SK-N-SH (cell line): ENCODE results near the gene ID2. TPM values are rescaled to one million over a fixed set of nuclear protein-coding genes. Genes with fewer than 3 reads are reported as not detected.

Source experiments
- CTCF ChIA-PET: fragments of 300-600, 350-600 bp; formaldehyde crosslinking; extraction: SDS; loops from one replicate; lab custom pipeline; 2021; lab: Yijun Ruan, JAX
- POLR2A ChIA-PET: fragments of 350-600 bp; sonication (Branson Sonifier 250); formaldehyde crosslinking; extraction: SDS; loops from one replicate; lab custom pipeline; 2020; ENCODE audit warnings: antibody characterized with exemption, inconsistent platforms; lab: Yijun Ruan, JAX
- DNase-seq: peaks from one replicate; pipeline ENCODE4 v3.0.0; 2012
- H2AFZ ChIP-seq: fragments of 200-600 bp; sonication (generic); 2 replicates; pipeline ENCODE4 v1.8.1; 2016; ENCODE audit warnings: antibody characterized with exemption, mild to moderate bottlenecking, low read depth
- H3F3A ChIP-seq: fragments of 200-600 bp; sonication (generic); replicated peaks from 2 replicates; pipeline ENCODE3; 2016; ENCODE audit warnings: antibody characterized with exemption, mild to moderate bottlenecking; ENCODE audit not compliant: insufficient read depth
- H3K27ac ChIP-seq, 2 experiments: fragments of 200-500 bp in 1 of 2; fragments of 200-600 bp in 1 of 2; sonication (Bioruptor generic) in 1 of 2; sonication (generic), shearing (Covaris generic) in 1 of 2; 2 replicates each; pipeline versions ENCODE4 v1.5.1 to v1.6.1; 2014 to 2016; ENCODE audit warnings: low read depth in 2 of 2, inconsistent platforms in 1 of 2, low read length in 1 of 2, mild to moderate bottlenecking in 1 of 2, mixed read lengths in 1 of 2
- H3K27me3 ChIP-seq: fragments of 200-600 bp; sonication (generic), shearing (Covaris generic); 2 replicates; pipeline ENCODE4 v1.6.1; 2016; ENCODE audit warnings: mixed run types; ENCODE audit not compliant: insufficient read depth
- H3K36me3 ChIP-seq, 2 experiments: fragments of 200-500 bp in 1 of 2; fragments of 200-600 bp in 1 of 2; sonication (Bioruptor generic) in 1 of 2; sonication (generic) in 1 of 2; replicated peaks in 1 of 2; 2 replicates each; pipeline versions ENCODE3 to v1.5.1; 2014 to 2016; ENCODE audit warnings: low read length in 1 of 2, mild to moderate bottlenecking in 1 of 2; ENCODE audit not compliant: insufficient read depth in 2 of 2, control insufficient read depth in 1 of 2
- H3K4me1 ChIP-seq, 2 experiments: fragments of 200-500 bp in 1 of 2; fragments of 200-600 bp in 1 of 2; sonication (Bioruptor generic) in 1 of 2; sonication (generic), shearing (Covaris generic) in 1 of 2; 2 replicates each; pipeline versions ENCODE4 v1.5.1 to v1.6.1; 2014 to 2016; ENCODE audit warnings: low read depth in 1 of 2, low read length in 1 of 2, mixed run types in 1 of 2; ENCODE audit not compliant: insufficient read depth in 2 of 2, control insufficient read depth in 1 of 2
- H3K4me2 ChIP-seq: fragments of 200-600 bp; sonication (generic), shearing (Covaris generic); 2 replicates; pipeline ENCODE4 v1.6.1; 2017; ENCODE audit warnings: mixed run types
- H3K4me3 ChIP-seq, 2 experiments: fragments of 200-500 bp in 1 of 2; fragments of 200-600 bp in 1 of 2; sonication (Bioruptor generic) in 1 of 2; sonication (generic), shearing (Covaris generic) in 1 of 2; 2 replicates each; pipeline versions ENCODE4 v1.5.1 to v1.8.1; 2014 to 2016; ENCODE audit warnings: low read depth in 2 of 2, inconsistent platforms in 1 of 2, low read length in 1 of 2, mild to moderate bottlenecking in 1 of 2, mixed read lengths in 1 of 2, moderate library complexity in 1 of 2
- H3K79me2 ChIP-seq: fragments of 200-600 bp; sonication (generic); 2 replicates; pipeline ENCODE4 v1.8.1; 2017; ENCODE audit warnings: mild to moderate bottlenecking; ENCODE audit not compliant: insufficient read depth
- H3K9ac ChIP-seq: fragments of 200-600 bp; sonication (generic); 2 replicates; pipeline ENCODE4 v1.6.1; 2017; ENCODE audit warnings: mixed run types
- H3K9me2 ChIP-seq: fragments of 200-600 bp; sonication (generic); 2 replicates; pipeline ENCODE4 v1.6.1; 2017; ENCODE audit warnings: mixed run types
- H3K9me3 ChIP-seq: fragments of 200-600 bp; sonication (generic); 2 replicates; pipeline ENCODE4 v1.6.1; 2017; ENCODE audit warnings: mixed run types, mild to moderate bottlenecking, moderate library complexity
- H4K20me1 ChIP-seq: fragments of 200-600 bp; sonication (generic); 2 replicates; pipeline ENCODE4 v1.6.1; 2017; ENCODE audit warnings: mild to moderate bottlenecking, mixed run types; ENCODE audit not compliant: insufficient read depth
- CTCF ChIP-seq: fragments of 200-600 bp; sonication (generic); IDR thresholded peaks from 2 replicates; pipeline ENCODE4 v1.6.1; 2017; ENCODE audit warnings: antibody characterized with exemption, mild to moderate bottlenecking, moderate library complexity
- ELF1 ChIP-seq: IDR thresholded peaks from 2 replicates; pipeline ENCODE4 v1.4.0; 2012
- EP300 ChIP-seq, 2 experiments: IDR thresholded peaks; 2 replicates each; pipeline versions ENCODE4 v1.4.0 to v1.6.1; 2012; ENCODE audit warnings: borderline replicate concordance in 1 of 2, low read depth in 1 of 2, low read length in 1 of 2
- FOSL2 ChIP-seq: IDR thresholded peaks from 2 replicates; pipeline ENCODE4 v1.4.0; 2012; ENCODE audit warnings: low read depth, mild to moderate bottlenecking, moderate library complexity, borderline replicate concordance
- FOXJ3 ChIP-seq: sonication (generic); formaldehyde crosslinking; IDR thresholded peaks from 2 replicates; pipeline ENCODE4 v1.5.1; 2020; ENCODE audit warnings: mild to moderate bottlenecking, missing genetic modification reagents
- FOXM1 ChIP-seq: IDR thresholded peaks from 2 replicates; pipeline ENCODE4 v1.4.0; 2012; ENCODE audit warnings: low read depth, mild to moderate bottlenecking
- GABPA ChIP-seq: IDR thresholded peaks from 2 replicates; pipeline ENCODE4 v1.4.0; 2012; ENCODE audit warnings: low read depth, mild to moderate bottlenecking
- GATA2 ChIP-seq: sonication (generic); formaldehyde crosslinking; IDR thresholded peaks from 2 replicates; pipeline ENCODE4 v1.5.0; 2020; ENCODE audit warnings: mild to moderate bottlenecking, missing genetic modification reagents
- JUND ChIP-seq: IDR thresholded peaks from 2 replicates; pipeline ENCODE4 v1.4.0; 2012
- MAX ChIP-seq: IDR thresholded peaks from 2 replicates; pipeline ENCODE4 v1.4.0; 2012; ENCODE audit warnings: low read depth
- MEF2A ChIP-seq: IDR thresholded peaks from 2 replicates; pipeline ENCODE4 v1.4.0; 2012; ENCODE audit warnings: low read depth, borderline replicate concordance
- NFIC ChIP-seq: IDR thresholded peaks from 2 replicates; pipeline ENCODE4 v1.4.0; 2012; ENCODE audit warnings: borderline replicate concordance
- NRF1 ChIP-seq: IDR thresholded peaks from 2 replicates; pipeline ENCODE4 v1.6.1; 2012; ENCODE audit warnings: low read depth, mild to moderate bottlenecking, low read length
- PBX3 ChIP-seq: IDR thresholded peaks from 2 replicates; pipeline ENCODE4; 2012
- RAD21 ChIP-seq: IDR thresholded peaks from 2 replicates; pipeline ENCODE4 v1.6.1; 2012; ENCODE audit warnings: mild to moderate bottlenecking, low read length
- RCOR1 ChIP-seq: fragments of 150-350 bp; IDR thresholded peaks from 2 replicates; pipeline ENCODE4 v1.6.1; 2017; ENCODE audit warnings: antibody characterized with exemption, low read length
- RXRA ChIP-seq: IDR thresholded peaks from 2 replicates; pipeline ENCODE4 v1.4.0; 2012; ENCODE audit warnings: low read depth, mild to moderate bottlenecking, borderline replicate concordance
- SMC3 ChIP-seq: IDR thresholded peaks from 2 replicates; pipeline ENCODE4 v1.6.1; 2012; ENCODE audit warnings: low read depth, low read length, improper control_type of control experiment
- TCF12 ChIP-seq: IDR thresholded peaks from 2 replicates; pipeline ENCODE4 v1.4.0; 2012
- YY1 ChIP-seq: IDR thresholded peaks from 2 replicates; pipeline ENCODE4 v1.4.0; 2012; ENCODE audit warnings: low read depth, mild to moderate bottlenecking
- ZBTB33 ChIP-seq: IDR thresholded peaks from 2 replicates; pipeline ENCODE4 v1.4.0; 2012; ENCODE audit warnings: low read depth, borderline replicate concordance
- WGBS: methylation state at CpG from one replicate; pipeline ENCODE4 v1.1.6; 2017; ENCODE audit warnings: low lambda C conversion rate; 5-methylcytosine and 5-hydroxymethylcytosine counted together
- polyA plus RNA-seq, 3 experiments: library from polyadenylated mRNA; depleted of rRNA; stranded (reverse); fragments of >200 nt; gene quantifications; 2 replicates each; pipeline ENCODE4 v1.2.3, GENCODE V29; 2012

Gene ID2
- polyA plus RNA-seq, 1 of the 3 experiments (the other 2 are of a cell fraction), result 459 TPM

- no peaks in the 10 kb centered on the region for H3K9me2 ChIP-seq
- TF ChIP-seq CTCF (peak; percentile 72), FOSL2 (no peak), GATA2 (CRISPR knock-in tag) (no peak), SMC3 (peak; percentile 55), RAD21 (peak; percentile 59)
- TF ChIP-seq, all 33 proteins: peak for 3
- Histone ChIP-seq H3K27me3 (no peaks in the 10 kb centered on the region), H4K20me1 (no peaks in the 10 kb centered on the region), H3K79me2 (no peaks in the 10 kb centered on the region), H3K27ac (no peak overlapping the region), H3K9me3 (no peaks in the 10 kb centered on the region; the same call in 1 of the 2 replicates), H3K4me2 (0 out of 2 replicates have a peak overlapping the region, but pooled peaks have one; percentile 34), H3K36me3 (no peaks in the 10 kb centered on the region), H3K9ac (no peak overlapping the region), H3K4me3 (peak overlapping the region; percentile 13 to 30), H3F3A (peaks cover 4% of the 10 kb centered on the region), H3K4me1 (no peaks in the 10 kb centered on the region; a peak in 1 of 4 replicates), H2AFZ (peak overlapping the region; percentile 64; the same call in 1 of the 2 replicates)
- CTCF ChIA-PET, result interaction anchor here (0.5 to 2.4 kb wide), 46 partner anchors 9 to 1596 kb away, joined by 3 to 19 read pairs (median 4); partner anchors contain the start of gene ID2
- WGBS, result 35% methylated on average over 28 of the region's 30 CpGs
- POLR2A ChIA-PET, result interaction anchor here (1.9 kb wide), 1 partner anchor 12 kb away, joined by 6 read pairs; the partner anchor contains the start of gene ID2
- peak; percentile 86 for DNase-seq
Measured at GRCh38 chr2:8693157-8693821, 11.4 kb downstream of the ID2 start.

GRCh38 chr2:8694737-8695136 lies 12.9 kb downstream of the ID2 start:
- H3K9me3 ChIP-seq, result no peaks in the 10 kb centered on the region
- H3K4me2 ChIP-seq, result no peak overlapping the region
- CTCF ChIA-PET, result interaction anchor here (1.8 to 2.4 kb wide), 3 partner anchors 20 to 69 kb away, joined by 5 to 19 read pairs (median 14); no protein-coding TSS in a partner anchor
- no peaks in the 10 kb centered on the region for H3K36me3 ChIP-seq
- DNase-seq, result no peak
- H3K79me2 ChIP-seq, result no peaks in the 10 kb centered on the region
- peaks cover 4% of the 10 kb centered on the region for H3F3A ChIP-seq
- POLR2A ChIA-PET, result no interaction called here
- H3K27me3 ChIP-seq, result no peaks in the 10 kb centered on the region
- no peak overlapping the region for H2AFZ ChIP-seq
- WGBS, result 85% methylated on average over 8 of the region's 8 CpGs
- no peak overlapping the region for H3K4me3 ChIP-seq
- H3K9ac ChIP-seq, result no peak overlapping the region
- H3K9me2 ChIP-seq, result no peaks in the 10 kb centered on the region
- H3K4me1 ChIP-seq, result no peaks in the 10 kb centered on the region; a peak in 1 of 4 replicates
- H3K27ac ChIP-seq, result no peak overlapping the region
- H4K20me1 ChIP-seq, result no peaks in the 10 kb centered on the region
- TF ChIP-seq RXRA, result no peak
- TF ChIP-seq NFIC, result no peak
- TF ChIP-seq RCOR1, result no peak
- TF ChIP-seq GATA2 (CRISPR knock-in tag), result no peak
- TF ChIP-seq EP300 (IDR thresholded peaks at IDR 0.05; ENCODE audit: borderline replicate concordance in 1 of 2, low read depth in 1 of 2, low read length in 1 of 2), result no peak
- TF ChIP-seq PBX3, result no peak
- no peak for TF ChIP-seq ELF1
- no peak for TF ChIP-seq FOXM1
- TF ChIP-seq FOXJ3 (CRISPR knock-in tag), result no peak
- no peak for TF ChIP-seq GABPA
- no peak for TF ChIP-seq CTCF
- TF ChIP-seq JUND, result no peak
- TF ChIP-seq MEF2A, result no peak
- TF ChIP-seq TCF12, result no peak
- TF ChIP-seq SMC3, result no peak
- TF ChIP-seq YY1, result no peak
- TF ChIP-seq ZBTB33, result no peak
- no peak for TF ChIP-seq NRF1
- TF ChIP-seq MAX, result no peak
